GM04503 (cell line): ENCODE results near the gene GOLGA8R.
"Not testable (repeated sequence)": the region's sequence is repeated elsewhere in the genome, so short reads cannot be mapped to it uniquely, and the experiment has no call there.

Experiments
- DNase-seq: peaks from one replicate; pipeline ENCODE4 v3.0.0-alpha.2; 2012; ENCODE audit warnings: low read depth

The GOLGA8R gene, protein sequence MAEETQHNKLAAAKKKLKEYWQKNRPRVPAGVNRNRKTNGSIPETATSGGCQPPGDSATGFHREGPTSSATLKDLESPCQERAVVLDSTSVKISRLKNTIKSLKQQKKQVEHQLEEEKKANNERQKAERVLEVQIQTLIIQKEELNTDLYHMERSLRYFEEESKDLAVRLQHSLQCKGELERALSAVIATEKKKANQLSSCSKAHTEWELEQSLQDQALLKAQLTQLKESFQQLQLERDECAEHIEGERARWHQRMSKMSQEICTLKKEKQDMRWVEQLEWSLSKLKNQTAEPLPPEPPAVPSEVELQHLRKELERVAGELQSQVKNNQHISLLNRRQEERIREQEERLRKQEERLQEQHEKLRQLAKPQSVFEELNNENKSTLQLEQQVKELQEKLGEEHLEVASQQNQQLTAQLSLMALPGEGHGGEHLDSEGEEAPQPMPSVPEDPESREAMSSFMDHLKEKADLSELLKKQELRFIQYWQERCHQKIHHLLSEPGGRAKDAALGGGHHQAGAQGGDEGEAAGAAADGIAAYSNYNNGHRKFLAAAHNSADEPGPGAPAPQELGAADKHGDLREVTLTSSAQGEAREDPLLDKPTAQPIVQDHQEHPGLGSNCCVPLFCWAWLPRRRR

GRCh38 chr15:30414160-30414559 lies at the start of gene GOLGA8R:
Gene GOLGA8R (minus strand): TSS chr15:30414260. CDS start chr15:30414162, 98 bp downstream.
- DNase-seq, result not testable (repeated sequence)

- DNase-seq, result not testable (repeated sequence)
Measured at GRCh38 chr15:30463849-30464248, 49.8 kb upstream of the GOLGA8R start.

- DNase-seq, result not testable (repeated sequence)
Measured at GRCh38 chr15:30462176-30462575, 48.1 kb upstream of the GOLGA8R start.

DNA sequence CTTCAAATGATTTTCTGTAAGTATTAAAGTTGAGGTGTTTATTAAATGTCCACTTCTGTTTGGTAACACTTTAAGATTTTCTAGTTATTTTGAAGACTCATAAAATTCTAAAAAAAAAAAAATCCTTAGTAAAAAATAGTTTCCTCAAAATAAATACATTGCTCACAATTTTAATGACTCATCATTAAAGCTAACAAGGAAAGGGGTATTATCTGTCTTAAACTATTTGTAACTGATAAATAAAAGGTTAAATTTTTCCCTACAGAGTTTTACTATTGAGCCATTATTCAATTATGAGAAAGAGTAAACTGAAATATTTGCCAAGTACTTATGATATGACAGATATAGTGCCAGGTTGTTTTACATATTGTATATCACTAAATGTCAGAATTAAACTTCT lies 38.6 kb upstream of the GOLGA8R start:
- not testable (repeated sequence) for DNase-seq

GRCh38 chr15:30438348-30438747 lies 24.3 kb upstream of the GOLGA8R start:
- DNase-seq, result not testable (repeated sequence)

DNA sequence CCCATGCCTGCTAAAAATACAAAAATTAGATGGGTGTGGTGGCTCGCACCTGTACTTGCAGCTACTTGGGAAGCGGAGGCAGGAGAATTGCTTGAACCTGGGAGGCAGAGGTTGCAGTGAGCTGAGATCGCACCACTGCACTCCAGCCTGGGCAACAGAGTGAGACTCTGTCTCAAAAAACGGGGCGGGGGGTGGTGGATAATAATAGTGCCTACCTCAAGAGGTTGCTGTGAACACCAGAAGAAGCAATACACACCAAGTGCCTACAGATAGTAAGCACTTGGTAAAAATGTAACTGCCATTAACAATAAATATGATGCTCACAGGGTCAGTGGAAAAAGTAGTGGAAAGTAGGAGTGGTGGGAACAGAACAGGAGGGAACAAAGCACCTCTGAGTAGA lies 21.8 kb upstream of the GOLGA8R start:
- DNase-seq, result not testable (repeated sequence)

GRCh38 chr15:30420723-30421122 lies 6.7 kb upstream of the GOLGA8R start:
- not testable (repeated sequence) for DNase-seq

- DNase-seq, result not testable (repeated sequence)
Measured at GRCh38 chr15:30407636-30408035, 6.4 kb downstream of the GOLGA8R start.

GRCh38 chr15:30398988-30399387 lies 15.1 kb downstream of the GOLGA8R start:
- DNase-seq, result not testable (repeated sequence)

DNA sequence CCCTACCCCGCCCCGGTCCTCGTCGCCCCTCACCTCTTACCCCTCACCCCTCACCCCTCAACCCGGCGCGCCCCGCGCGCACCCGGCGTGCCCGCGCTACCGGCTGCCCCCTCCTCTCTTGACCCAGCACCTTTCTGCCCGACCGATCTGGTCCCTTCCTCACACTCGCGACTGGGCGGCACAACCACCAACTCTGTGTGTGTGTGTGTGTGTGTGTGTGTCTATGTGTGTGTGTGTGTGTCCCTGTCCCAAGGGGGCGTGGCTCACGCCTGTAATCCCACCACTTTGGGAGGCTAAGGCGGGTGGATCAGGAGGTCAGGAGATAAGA lies 20.4 kb downstream of the GOLGA8R start:
- not testable (repeated sequence) for DNase-seq

DNA sequence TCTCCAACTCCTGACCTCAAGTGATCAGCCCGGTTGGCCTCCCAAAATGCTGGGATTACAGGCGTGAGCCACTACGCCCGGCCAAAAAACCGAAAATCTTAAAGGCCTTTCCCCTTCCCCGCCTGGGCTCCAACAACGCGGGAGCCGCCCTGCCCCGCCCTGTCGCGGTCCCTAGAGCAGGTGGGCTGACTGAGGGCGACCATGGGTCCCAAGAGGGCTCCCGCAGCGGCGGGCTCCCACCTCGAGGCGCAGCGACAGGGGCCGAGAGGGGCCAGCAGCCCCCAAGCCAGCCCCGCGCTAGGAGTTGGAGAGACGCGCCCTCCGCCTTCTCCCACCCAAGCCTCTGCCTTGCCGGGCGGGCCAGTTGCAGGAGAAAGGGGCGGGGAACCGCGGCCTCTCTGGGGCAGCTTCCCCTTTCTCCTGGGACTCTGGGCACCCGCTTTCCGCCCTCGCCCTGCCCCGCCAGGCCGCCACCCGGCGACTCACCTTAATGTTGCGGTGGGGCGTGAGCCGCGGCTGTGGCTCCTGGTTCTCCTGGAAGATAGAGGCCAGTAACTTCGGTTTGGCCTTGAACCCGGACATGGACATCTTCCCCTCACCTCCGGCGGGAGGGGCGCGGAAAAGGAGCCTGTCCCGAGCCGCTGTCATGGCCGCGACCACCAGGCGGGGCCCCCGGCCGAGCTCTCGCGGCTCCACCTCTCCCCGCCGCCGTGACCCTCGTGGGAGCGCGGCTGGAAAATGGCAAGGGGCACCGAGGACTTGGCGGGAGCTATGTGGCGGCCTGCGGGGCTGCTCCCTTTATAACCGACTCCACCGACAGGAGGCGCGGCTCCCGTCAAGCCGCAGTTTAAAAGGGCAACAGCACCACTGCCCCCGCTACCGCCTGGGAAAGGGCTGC lies 21.0 kb downstream of the GOLGA8R start, which contains the start of gene CHRFAM7A:
Gene CHRFAM7A, minus strand, starts transcription at position 775 of the 898 bp plus-strand sequence. CDS start 10,189 bp downstream, outside the sequence.
- DNase-seq, result not testable (repeated sequence)

DNA sequence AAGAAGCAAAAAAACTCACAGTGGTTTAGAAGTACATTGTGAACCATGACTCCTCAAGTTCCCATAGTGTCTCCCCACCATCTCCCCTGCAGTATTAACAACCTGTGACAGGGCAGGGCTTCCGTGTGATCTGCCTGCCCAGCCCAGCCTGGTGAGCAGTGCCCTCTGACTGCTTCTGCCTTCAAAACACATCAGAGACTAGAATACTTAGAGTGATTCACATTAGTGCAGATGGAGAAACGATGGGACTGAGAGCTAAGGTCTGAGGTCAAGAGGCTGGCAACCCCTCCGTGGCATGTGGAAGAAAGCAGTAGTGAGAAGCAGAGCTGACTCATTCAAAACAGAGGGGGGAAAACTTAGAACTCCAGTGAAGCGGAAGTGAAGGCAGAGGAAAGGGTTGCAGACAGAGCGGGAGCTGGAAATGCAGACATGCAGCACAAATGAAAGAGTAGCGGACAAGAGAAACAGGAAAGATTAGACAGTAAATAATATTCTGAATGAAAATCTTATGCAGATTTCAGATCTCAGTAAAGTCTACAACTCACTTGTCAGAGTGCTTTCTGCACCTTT lies 27.7 kb downstream of the GOLGA8R start:
- not testable (repeated sequence) for DNase-seq

- DNase-seq, result not testable (repeated sequence)
Measured at GRCh38 chr15:30377082-30377413, 37.0 kb downstream of the GOLGA8R start.

DNA sequence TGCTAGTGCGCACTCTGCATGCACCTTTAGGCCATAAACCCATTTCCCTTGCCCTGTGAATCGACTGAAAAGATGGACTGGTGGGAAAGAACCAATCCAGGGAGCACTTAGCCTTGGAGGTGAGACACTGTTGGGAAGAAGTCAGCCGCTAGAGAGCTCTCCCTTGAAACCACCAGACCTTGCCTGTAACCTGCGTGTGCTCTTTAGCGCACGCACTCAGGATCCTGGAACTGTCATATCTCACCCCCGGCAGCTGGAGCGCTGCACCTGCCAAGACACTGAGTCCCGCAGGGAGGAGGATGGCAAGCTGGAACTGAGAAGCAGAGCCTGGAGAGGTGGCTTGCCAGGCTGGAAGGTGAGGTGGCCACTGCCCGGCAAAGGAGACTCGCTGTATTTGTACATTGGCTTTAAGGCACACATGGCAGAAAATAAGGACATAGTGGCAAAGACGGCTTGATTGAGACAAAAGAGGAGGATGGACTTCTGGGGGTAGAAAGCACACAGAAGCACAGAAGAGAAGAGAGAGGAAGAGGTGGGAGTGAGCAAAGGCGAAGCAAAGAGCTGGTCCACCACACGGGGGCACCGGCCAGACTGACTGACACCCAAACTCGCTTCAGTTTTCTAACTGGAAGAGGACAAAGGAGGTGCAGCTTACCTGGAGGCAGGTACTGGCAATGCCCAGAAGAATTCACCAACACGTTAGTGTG lies 37.5 kb downstream of the GOLGA8R start:
- DNase-seq, result not testable (repeated sequence)

GRCh38 chr15:30375872-30376271 lies 38.2 kb downstream of the GOLGA8R start:
- DNase-seq, result not testable (repeated sequence)

DNA sequence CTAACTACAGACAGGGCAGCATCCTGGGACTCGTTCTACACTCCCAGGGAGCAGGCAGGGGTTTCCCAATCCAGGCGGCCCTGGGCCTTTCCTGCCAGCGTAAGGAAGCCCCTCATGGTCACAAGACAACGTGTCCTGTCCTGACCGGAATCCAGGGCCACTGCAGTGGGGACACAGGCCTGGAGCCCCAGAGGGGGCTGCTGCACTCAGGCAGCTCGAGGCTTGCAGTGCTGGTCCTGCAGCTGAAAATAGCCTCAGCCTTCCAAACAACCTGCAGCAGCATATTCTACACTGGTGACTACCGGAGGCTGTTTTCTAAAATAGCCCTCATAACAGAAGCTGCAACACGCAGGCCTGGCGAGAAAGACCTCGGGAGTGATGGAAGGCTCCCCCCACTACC lies 39.2 kb downstream of the GOLGA8R start:
- not testable (repeated sequence) for DNase-seq

GRCh38 chr15:30368271-30368670 lies 45.8 kb downstream of the GOLGA8R start:
- DNase-seq, result not testable (repeated sequence)

- DNase-seq, result not testable (repeated sequence)
Measured at GRCh38 chr15:30367246-30367645, 46.8 kb downstream of the GOLGA8R start.

- not testable (repeated sequence) for DNase-seq
Measured at GRCh38 chr15:30361404-30361803, 52.7 kb downstream of the GOLGA8R start.

DNA sequence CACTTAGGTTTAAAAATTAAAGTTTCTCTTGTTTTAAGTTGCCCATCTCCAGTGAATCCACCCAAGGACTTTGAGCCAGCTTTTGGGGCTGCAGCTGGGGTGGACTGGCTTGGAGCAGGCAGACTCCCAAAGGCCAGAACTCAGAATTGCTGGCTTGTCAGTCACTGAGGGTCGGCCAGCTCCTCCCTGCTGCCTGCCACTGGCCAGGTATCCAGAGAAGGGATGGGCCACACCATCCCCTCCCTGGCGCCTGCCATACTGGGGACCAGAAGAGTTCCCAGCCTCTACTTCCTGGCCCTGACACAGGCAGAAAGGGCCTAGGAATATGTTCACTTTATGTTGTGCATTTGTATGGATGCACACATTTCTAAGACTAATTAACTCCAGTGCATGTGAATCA lies 53.1 kb downstream of the GOLGA8R start:
- DNase-seq, result not testable (repeated sequence)

DNA sequence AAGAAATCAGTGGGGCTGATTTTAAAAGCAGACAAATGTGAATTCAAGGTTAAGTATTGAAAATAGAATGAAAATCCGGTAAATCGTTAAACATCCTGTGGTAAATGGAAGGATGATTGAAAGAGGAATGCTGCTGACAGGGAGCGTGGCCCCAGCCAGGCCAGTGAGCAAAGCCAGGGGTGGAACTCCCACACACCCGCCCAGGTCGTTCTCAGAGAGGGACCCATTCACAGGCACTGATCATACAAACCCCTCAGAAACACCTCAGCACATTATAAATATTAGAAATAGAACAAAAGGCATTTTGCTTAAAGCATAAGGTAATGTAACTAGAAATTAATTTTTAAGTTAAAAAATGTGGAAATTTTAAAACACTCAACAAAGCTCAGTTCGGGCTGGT lies 59.0 kb downstream of the GOLGA8R start:
- DNase-seq, result not testable (repeated sequence)
